GM12878 (cell line): ENCODE measurements around the gene CTRB1. TPM values are rescaled to one million over a fixed set of nuclear protein-coding genes. Genes with fewer than 3 reads are reported as not detected.

ENCODE experiments used
- BHLHE40 ChIP-seq, 2 experiments: fragments of 450-650 bp in 1 of 2; IDR thresholded peaks; 2 replicates each; pipeline ENCODE4 v1.6.1; 2011 to 2017; ENCODE audit warnings: low read depth in 2 of 2, borderline replicate concordance in 1 of 2, improper control_type of control experiment in 1 of 2, low read length in 1 of 2, mild to moderate bottlenecking in 1 of 2
- GATAD2B ChIP-seq: fragments of 450-650 bp; conservative IDR thresholded peaks from 2 replicates; pipeline ENCODE4 v1.6.1; 2017; ENCODE audit warnings: low read depth, mild to moderate bottlenecking, moderate library complexity
- IKZF1 ChIP-seq: fragments of 450-650 bp; conservative IDR thresholded peaks from 2 replicates; pipeline ENCODE4 v1.6.1; 2017; ENCODE audit warnings: antibody characterized with exemption, mild to moderate bottlenecking
- LARP7 ChIP-seq: fragments of 450-650 bp; IDR thresholded peaks from 2 replicates; pipeline ENCODE4 v1.6.1; 2017; ENCODE audit warnings: mild to moderate bottlenecking
- MTA2 ChIP-seq: fragments of 450-650 bp; IDR thresholded peaks from 2 replicates; pipeline ENCODE4 v1.6.1; 2016; ENCODE audit warnings: low read depth, mild to moderate bottlenecking, moderate library complexity
- NR2F1 ChIP-seq: fragments of 450-650 bp; conservative IDR thresholded peaks from 2 replicates; pipeline ENCODE4 v1.6.1; 2017; ENCODE audit warnings: mild to moderate bottlenecking
- POU2F2 ChIP-seq: IDR thresholded peaks from 3 replicates; pipeline ENCODE4 v1.6.1; 2011; ENCODE audit warnings: low read depth, mild to moderate bottlenecking, low read length, borderline replicate concordance
- SMARCA5 ChIP-seq: fragments of 450-650 bp; IDR thresholded peaks from 2 replicates; pipeline ENCODE4 v1.6.1; 2017; ENCODE audit warnings: mild to moderate bottlenecking
- TCF12 ChIP-seq: IDR thresholded peaks from 2 replicates; pipeline ENCODE4 v1.6.1; 2011; ENCODE audit warnings: low read depth, mild to moderate bottlenecking, low read length
- polyA plus RNA-seq, 11 experiments: library from polyadenylated mRNA; depleted of rRNA in 4 of 11; unstranded in 6 of 11; stranded (reverse) in 5 of 11; fragments of >200 nt; fragmentation: Nextera tagmentation in 4 of 11; fragmentation: Illumina TruSeq in 1 of 11; extraction: Ambion mirVana in 4 of 11; extraction: Trizol in 1 of 11; gene quantifications; 1 replicate in 1 of 11; 2 replicates in 10 of 11; pipeline versions ENCODE4 v1.2.1 to v1.2.3, GENCODE V29; 2011 to 2016; ENCODE audit warnings: inconsistent platforms in 2 of 11, missing spikeins in 2 of 11, low read depth in 1 of 11
- total RNA-seq, 4 experiments: library from RNA; depleted of rRNA in 3 of 4; stranded (reverse); fragments of >200 nt in 3 of 4; fragmentation: Illumina TruSeq in 1 of 4; extraction: Trizol in 1 of 4; gene quantifications; 2 replicates each; pipeline versions ENCODE4 v1.2.1 to v1.2.3, GENCODE V29; 2013 to 2021
- TF ChIP-seq, protein P1 (sequence below): fragments of 150-350 bp; IDR thresholded peaks from 2 replicates; pipeline ENCODE4 v1.6.1; 2014; ENCODE audit warnings: mild to moderate bottlenecking, low read depth, low read length

CTRB1 gene
- total and polyA plus RNA-seq, 10 of the 15 experiments (the other 5 are each of a cell fraction or from before 2014, with no cell fraction given), result 0.28 to 4.4 TPM; not detected in 8

DNA sequence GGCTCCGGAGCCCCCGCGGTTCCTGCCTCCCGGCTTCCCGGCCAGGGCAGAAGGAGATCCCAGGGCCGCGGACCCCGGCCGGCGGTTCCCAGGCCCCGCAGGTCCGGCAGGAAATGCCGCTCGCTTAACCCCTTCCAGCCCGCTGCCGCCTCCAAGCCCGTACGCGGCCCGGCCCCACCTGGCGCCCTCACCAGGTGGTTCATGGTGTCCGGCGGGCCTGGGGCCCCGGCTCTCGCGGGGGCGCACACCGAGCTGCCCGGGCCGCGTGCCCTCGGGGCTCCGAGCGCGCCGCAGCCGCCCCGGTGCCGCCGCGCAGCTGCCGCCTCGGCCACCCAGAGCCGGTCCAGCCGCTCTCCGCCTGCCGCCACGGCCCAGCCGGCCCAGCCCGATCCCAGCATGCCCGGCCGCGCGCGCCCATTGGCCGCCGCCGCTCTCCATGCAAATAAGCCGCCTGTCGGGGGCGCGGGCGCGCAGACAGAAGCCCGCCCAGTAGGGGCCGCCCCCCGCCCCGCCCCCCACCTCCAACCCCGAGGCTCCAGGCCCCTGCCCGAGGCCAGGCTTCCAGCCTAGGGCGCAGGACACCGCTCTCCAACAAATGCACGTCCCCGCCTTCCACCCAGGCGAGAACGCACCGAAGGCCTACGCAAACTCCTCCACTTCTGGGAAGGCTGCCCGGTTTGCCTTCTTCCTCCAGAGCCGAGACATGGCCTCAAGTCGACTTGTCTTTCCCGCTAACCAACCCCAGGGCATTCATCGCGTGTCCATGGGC is 32.7 kb downstream of the CTRB1 start, which contains the start of gene BCAR1 (continued):
- TF ChIP-seq NR2F1 (0 out of 2 replicates have a peak, but pooled peaks have one; percentile 38), BHLHE40 (IDR thresholded peaks at IDR 0.05; ENCODE audit: borderline replicate concordance in 1 of 2, low read depth in 2 of 2, low read length in 1 of 2) (peak in 1 of 2 experiments; percentile 61; a peak in 2 of 4 replicates), POU2F2 (peak; percentile 40; the same call in 1 of the 3 replicates), IKZF1 (peak; percentile 65), GATAD2B (peak; percentile 82), LARP7 (peak; percentile 63), TCF12 (0 out of 2 replicates have a peak, but pooled peaks have one; percentile 7), SMARCA5 (peak; percentile 71; the same call in 1 of the 2 replicates), MTA2 (no peak)
- TF ChIP-seq, protein P1, sequence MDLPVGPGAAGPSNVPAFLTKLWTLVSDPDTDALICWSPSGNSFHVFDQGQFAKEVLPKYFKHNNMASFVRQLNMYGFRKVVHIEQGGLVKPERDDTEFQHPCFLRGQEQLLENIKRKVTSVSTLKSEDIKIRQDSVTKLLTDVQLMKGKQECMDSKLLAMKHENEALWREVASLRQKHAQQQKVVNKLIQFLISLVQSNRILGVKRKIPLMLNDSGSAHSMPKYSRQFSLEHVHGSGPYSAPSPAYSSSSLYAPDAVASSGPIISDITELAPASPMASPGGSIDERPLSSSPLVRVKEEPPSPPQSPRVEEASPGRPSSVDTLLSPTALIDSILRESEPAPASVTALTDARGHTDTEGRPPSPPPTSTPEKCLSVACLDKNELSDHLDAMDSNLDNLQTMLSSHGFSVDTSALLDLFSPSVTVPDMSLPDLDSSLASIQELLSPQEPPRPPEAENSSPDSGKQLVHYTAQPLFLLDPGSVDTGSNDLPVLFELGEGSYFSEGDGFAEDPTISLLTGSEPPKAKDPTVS, result no peak
